ENCODE data around the gene ZBED3.
A peak's percentile ranks its signal among the peaks of the same experiment; 100 is the strongest.

ZBED3 gene

GRCh38 chr5:77086689-77087483 lies at the start of gene ZBED3:
Gene ZBED3, minus strand, starts transcription at chr5:77087285. Its CDS starts 9,407 bp downstream, at chr5:77077878.
- H3K4me3 ChIP-seq = peak within 1 kb of the TSS; percentile 96
- no peak for TF ChIP-seq CTCF (IDR thresholded peaks at IDR 0.05)
- peak within 1 kb of the TSS; percentile 90 to 96 for H3K27ac ChIP-seq
- DNase-seq (ENCODE audit: low spot score) = peak; percentile 83

GRCh38 chr5:77133061-77133758 lies 46.1 kb upstream of the ZBED3 start:
- no peak for DNase-seq (ENCODE audit: low spot score)
- no peak overlapping the region for H3K4me3 ChIP-seq
- H3K27ac ChIP-seq = no peak overlapping the region
- no peak for TF ChIP-seq CTCF (IDR thresholded peaks at IDR 0.05)

GRCh38 chr5:77131361-77131760 lies 44.3 kb upstream of the ZBED3 start:
- no peak for DNase-seq (ENCODE audit: low spot score)
- Histone ChIP-seq H3K4me3 (no peak overlapping the region), H3K27ac (no peak overlapping the region)
- no peak for TF ChIP-seq CTCF (IDR thresholded peaks at IDR 0.05)

GRCh38 chr5:77129391-77129990 lies 42.4 kb upstream of the ZBED3 start:
- no peak for TF ChIP-seq CTCF (IDR thresholded peaks at IDR 0.05)
- H3K4me3 ChIP-seq = no peak overlapping the region
- no peak for DNase-seq (ENCODE audit: low spot score)
- H3K27ac ChIP-seq = no peak overlapping the region

- Histone ChIP-seq H3K4me3 (no peak overlapping the region), H3K27ac (no peak overlapping the region)
- no peak for TF ChIP-seq CTCF (IDR thresholded peaks at IDR 0.05)
- DNase-seq (ENCODE audit: low spot score) = no peak
Measured at GRCh38 chr5:77128411-77129061, 41.5 kb upstream of the ZBED3 start.

GRCh38 chr5:77123057-77123456 lies 36.0 kb upstream of the ZBED3 start:
- TF ChIP-seq CTCF (IDR thresholded peaks at IDR 0.05) = no peak
- no peak for DNase-seq (ENCODE audit: low spot score)
- no peak overlapping the region for H3K4me3 ChIP-seq
- H3K27ac ChIP-seq = no peak overlapping the region
